Measurements from ENCODE around the gene WDR70.
"Not testable (repeated sequence)": the region's sequence is repeated elsewhere in the genome, so short reads cannot be mapped to it uniquely, and the experiment has no call there.

DNA sequence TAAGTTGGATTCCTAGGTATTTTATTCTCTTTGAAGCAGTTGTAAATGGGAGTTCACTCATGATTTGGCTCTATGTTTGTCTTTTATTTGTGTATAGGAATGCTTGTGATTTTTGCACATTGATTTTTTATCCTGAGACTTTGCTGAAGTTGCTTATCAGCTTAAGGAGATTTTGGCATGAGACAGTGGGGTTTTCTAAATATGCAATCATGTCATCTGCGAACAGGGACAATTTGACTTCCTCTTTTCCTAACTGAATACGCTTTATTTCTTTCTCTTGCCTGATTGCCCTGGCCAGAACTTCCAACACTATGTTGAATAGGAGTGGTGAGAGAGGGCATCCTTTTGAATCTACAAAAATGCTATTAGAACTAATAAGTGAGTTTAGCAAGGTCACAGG is 215.7 kb downstream of the WDR70 start:
- not testable (repeated sequence) for TF ChIP-seq CTCF (conservative IDR thresholded peaks at IDR 0.05); ZFX (IDR thresholded peaks at IDR 0.05)

Data from C4-2B (cell line).